Ramos (cell line): Measurements from ENCODE around the gene GPR15LG.
"Not testable (repeated sequence)": the region's sequence is repeated elsewhere in the genome, so short reads cannot be mapped to it uniquely, and the experiment has no call there.

Experiments
- in situ Hi-C: fragments of 300-500 bp; cut with MboI; formaldehyde crosslinking; loops from one replicate; pipeline ENCODE4 v1.14.3; 2022; ENCODE audit warnings: low sequenced_read_pairs; ENCODE audit not compliant: unreplicated experiment

GPR15LG gene

GRCh38 chr10:84173501-84173929 lies at the start of gene GPR15LG:
GPR15LG (plus strand) TSS chr10:84173801; CDS start chr10:84173852, 51 bp downstream.
- in situ Hi-C loops, result no loop called here

- in situ Hi-C loops, result not testable (repeated sequence)
Observed at GRCh38 chr10:84125910-84126784, 47.5 kb upstream of the GPR15LG start.

GRCh38 chr10:84126785-84127167 lies 46.8 kb upstream of the GPR15LG start:
- in situ Hi-C loops, result no loop called here

GRCh38 chr10:84135836-84136235 lies 37.8 kb upstream of the GPR15LG start:
- in situ Hi-C loops, result no loop called here

- in situ Hi-C loops, result no loop called here
Observed at GRCh38 chr10:84137811-84138210, 35.8 kb upstream of the GPR15LG start.

GRCh38 chr10:84138478-84139125 lies 35.0 kb upstream of the GPR15LG start:
- in situ Hi-C loops, result no loop called here

GRCh38 chr10:84139126-84140035 lies 34.2 kb upstream of the GPR15LG start, which contains the start of gene GHITM:
GHITM (plus strand) TSS chr10:84139509; CDS start chr10:84141501, 1,992 bp downstream.
- in situ Hi-C loops, result no loop called here

GRCh38 chr10:84140036-84140379 lies 33.6 kb upstream of the GPR15LG start:
- in situ Hi-C loops, result no loop called here

- in situ Hi-C loops, result loop anchor here (5.0 kb wide), 1 partner anchor 60 kb away; no protein-coding TSS in a partner anchor
Observed at GRCh38 chr10:84147347-84147746, 26.3 kb upstream of the GPR15LG start.

GRCh38 chr10:84148006-84148597 lies 25.5 kb upstream of the GPR15LG start:
- in situ Hi-C loops, result loop anchor here (5.0 kb wide), 1 partner anchor 59 kb away; no protein-coding TSS in a partner anchor

- in situ Hi-C loops, result loop anchor here (5.0 kb wide), 1 partner anchor 57 kb away; no protein-coding TSS in a partner anchor
Observed at GRCh38 chr10:84149854-84150253, 23.7 kb upstream of the GPR15LG start.

GRCh38 chr10:84152769-84153168 lies 20.8 kb upstream of the GPR15LG start:
- in situ Hi-C loops, result no loop called here

GRCh38 chr10:84155521-84155920 lies 18.1 kb upstream of the GPR15LG start:
- in situ Hi-C loops, result no loop called here

GRCh38 chr10:84156009-84156408 lies 17.6 kb upstream of the GPR15LG start:
- in situ Hi-C loops, result no loop called here

GRCh38 chr10:84156768-84157167 lies 16.8 kb upstream of the GPR15LG start:
- in situ Hi-C loops, result no loop called here

GRCh38 chr10:84158061-84158460 lies 15.5 kb upstream of the GPR15LG start:
- in situ Hi-C loops, result no loop called here

- in situ Hi-C loops, result no loop called here
Observed at GRCh38 chr10:84158550-84158949, 15.1 kb upstream of the GPR15LG start.

GRCh38 chr10:84159076-84159685 lies 14.4 kb upstream of the GPR15LG start:
- in situ Hi-C loops, result no loop called here

- in situ Hi-C loops, result no loop called here
Observed at GRCh38 chr10:84160663-84161362, 12.8 kb upstream of the GPR15LG start.
